SHP77 treated with DMSO at 0.1 percent for 48 hours (cell line): ENCODE results near the gene CCDC88A.
"Not testable (repeated sequence)": the region's sequence is repeated elsewhere in the genome, so short reads cannot be mapped to it uniquely, and the experiment has no call there.

ENCODE experiments used
- DNase-seq: peaks from one replicate; lab custom pipeline; 2025; lab: John Stamatoyannopoulos, UW

CCDC88A gene

DNA sequence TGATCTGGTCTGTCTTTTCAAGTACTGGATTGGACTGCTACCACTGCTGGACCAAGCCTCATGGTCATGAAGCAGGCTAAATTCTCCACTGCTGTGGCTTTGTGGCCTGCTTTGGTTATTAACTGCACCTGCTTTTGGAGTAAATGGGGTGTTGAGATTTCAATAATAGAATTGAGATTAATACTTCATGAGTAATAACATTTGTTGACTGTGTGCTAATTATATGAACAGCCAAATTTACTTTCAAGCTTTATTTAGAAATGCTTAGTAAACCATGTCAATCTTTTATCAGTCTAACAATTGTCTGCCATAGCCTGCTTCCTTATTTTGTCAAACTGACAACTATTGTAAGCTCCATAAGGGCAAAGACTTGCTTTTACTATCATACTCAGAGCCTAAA is 123.3 kb downstream of the CCDC88A start:
- DNase-seq, result no peak

DNA sequence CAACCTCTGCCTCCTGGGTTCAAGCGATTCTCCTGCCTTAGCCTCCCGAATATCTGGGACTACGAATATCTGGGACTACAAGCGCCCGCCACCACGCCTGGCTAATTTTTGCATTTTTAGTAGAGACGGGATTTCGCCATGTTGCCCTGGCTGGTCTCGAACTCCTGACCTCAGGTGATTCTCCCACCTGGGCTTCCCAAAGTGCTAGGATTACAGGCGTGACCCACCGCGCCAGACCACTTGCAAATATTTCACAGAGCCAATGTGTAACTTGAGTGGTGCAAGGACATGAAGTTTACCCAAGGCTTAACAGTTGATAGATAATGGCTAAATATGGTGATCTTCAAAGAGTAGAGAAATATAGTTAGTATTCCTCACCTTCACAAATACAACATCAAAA is 136.6 kb downstream of the CCDC88A start:
- no peak for DNase-seq

DNA sequence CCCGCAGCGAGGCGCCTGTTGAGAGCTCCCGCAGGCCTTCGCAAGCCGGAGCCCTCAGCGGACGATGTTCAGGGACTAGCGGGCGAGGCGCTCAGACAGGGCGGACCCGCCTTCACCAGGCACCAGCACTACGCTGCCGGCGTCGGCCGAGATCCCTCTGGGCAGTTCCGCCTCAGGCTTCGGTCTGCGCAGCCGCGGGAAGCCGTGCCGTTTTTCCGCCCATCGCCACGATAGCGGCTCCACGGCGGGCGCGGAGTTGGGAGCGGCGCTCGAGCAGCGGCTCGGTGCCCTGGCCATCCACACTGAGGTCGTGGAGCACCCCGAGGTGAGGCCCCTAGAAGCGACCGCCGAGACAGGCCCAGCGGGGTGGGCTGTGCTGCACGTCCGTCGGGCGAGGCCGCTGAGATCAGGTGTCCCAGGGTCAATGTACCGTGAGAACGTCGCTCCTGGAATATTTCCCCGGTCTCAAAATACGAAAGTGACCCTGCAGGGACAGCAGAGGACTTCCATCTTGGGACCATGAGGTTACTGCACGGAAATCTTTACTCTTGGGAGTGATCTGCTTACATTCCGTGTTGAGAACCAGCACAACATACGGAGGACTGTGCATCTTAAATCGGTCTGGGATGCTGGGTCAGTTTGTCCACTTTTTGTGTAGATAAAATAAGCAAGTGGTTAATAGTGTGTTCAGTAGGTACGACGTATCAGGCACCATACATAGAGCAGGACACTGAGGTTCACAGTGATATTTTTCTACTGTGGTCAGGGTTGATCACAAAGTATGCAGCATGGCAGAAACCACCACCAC is 137.3 kb downstream of the CCDC88A start:
- peak; percentile 89 for DNase-seq

DNA sequence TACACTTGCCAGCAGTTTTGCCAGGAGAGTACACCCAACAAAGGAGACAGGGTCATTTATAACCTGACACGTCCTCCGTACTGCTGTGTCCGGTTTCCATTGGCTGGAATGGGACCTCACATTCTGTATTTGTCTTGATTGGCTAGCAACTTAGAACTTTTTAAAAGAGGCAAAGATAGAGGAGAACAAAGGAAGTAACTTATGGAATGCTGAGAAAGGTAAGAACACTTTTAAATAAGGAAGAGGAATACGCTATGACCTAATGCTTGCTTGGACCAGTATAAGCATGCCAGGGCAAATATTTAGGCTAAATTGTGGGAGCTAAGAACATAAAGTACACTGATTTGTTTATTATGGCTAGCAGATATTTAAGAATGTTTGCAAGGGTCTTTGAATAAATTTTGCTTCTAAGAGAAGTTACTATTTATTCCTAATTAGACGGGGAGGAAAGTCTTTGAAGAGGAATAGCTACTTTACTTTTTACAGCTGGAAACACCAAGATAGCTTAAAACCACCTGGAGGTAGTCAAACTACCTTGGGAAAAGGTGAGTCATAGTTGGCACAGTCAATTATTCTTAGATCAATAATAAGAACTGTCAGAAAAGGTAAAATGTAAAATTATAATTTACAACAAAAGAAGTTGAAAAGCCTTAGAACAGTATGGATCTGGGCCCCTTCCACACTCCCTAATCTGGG is 138.7 kb downstream of the CCDC88A start:
- not testable (repeated sequence) for DNase-seq

DNA sequence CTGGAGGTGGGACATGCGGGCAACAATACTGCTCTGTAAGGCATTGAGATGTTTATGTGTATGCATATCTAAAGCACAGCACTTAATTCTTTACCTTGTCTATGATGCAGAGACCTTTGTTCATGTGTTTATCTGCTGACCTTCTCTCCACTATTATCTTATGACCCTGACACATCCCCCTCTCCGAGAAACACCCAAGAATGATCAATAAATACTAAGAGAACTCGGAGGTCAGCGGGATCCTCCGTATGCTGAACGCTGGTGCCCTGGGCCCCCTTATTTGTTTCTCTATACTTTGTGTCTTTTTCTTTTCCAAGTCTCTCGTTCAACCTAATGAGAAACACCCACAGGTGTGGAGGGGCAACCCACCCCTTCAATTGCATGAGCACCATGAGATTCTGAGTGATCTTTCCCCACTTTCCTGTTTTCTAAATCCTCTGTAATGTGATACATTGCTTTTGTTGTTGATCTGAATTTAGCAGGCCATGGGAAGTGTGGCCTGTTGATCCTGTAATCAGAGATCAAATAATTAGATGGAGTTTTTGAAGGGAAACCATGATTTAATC is 139.7 kb downstream of the CCDC88A start:
- DNase-seq, result not testable (repeated sequence)

DNA sequence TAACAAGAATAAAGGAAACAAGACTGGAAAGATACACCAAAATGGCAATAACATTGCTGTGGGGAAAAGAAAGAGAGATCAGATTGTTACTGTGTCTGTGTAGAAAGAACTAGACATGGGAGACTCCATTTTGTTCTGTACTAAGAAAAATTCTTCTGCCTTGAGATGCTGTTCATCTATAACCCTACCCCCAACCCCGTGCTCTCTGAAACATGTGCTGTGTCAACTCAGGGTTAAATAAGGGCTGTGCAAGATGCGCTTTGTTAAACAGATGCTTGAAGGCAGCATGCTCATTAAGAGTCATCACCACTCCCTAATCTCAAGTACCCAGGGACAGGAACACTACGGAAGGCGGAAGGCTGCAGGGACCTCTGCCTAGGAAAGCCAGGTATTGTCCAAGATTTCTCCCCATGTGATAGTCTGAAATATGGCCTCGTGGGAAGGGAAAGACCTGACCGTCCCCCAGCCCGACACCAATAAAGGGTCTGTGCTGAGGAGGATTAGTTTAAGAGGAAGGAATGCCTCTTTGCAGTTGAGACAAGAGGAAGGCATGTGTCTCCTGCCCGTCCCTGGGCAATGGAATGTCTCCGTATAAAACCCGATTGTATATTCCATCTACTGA is 140.3 kb downstream of the CCDC88A start:
- not testable (repeated sequence) for DNase-seq

DNA sequence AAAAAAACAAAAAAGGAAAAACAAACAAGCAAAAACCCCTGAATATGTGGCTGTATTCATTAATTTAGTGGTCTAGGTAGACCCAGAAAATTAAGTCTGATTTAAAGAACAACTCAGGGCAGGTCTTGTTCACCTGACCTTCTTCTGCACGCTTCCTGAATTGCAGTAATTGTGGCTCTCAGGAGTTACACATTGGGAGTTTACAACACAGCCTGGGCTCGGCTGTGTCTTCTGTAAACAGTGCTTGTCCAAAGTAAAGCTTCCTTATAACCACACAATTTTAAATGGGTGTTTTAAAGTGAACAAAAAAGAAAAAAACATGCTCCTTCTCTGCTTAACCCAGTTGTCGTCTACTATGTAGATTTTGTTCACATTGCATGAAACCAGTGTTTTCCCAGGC is 142.3 kb downstream of the CCDC88A start:
- no peak for DNase-seq

DNA sequence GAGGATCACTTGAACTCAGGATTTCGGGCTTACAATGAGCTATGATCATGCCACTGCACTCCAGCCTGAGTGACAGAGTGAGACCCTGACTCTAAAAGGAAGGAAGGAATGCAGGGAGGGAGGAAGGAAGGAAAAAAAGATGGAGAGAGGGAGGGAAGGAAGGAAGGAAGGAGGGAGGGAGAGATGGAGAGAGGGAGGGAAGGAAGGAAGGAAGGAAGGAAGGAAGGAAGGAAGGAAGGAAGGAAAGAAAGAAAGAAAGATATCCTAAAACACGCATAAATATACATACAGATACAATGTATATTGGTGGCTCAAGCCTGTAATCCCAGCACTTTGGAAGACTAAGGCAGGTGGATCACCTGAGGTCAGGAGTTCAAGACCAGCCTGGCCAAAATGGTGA is 145.3 kb downstream of the CCDC88A start:
- DNase-seq, result not testable (repeated sequence)

DNA sequence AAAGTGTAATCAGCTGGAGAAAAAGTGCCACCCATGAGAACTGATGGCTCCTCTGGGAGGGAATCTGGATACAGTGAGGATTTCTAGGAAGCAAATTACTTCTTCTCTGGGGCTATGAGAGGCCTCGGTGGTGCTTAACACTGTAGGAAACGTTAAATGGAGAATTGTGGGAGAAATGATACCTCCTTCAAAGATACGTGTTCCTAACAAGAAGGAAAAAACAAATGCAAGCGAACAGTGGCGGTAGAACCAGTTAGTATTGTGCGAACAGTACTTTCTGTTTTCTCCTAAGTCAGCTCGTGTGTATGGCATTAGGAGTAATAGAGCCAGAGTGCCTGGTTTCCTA is 150.0 kb downstream of the CCDC88A start:
- DNase-seq, result no peak

DNA sequence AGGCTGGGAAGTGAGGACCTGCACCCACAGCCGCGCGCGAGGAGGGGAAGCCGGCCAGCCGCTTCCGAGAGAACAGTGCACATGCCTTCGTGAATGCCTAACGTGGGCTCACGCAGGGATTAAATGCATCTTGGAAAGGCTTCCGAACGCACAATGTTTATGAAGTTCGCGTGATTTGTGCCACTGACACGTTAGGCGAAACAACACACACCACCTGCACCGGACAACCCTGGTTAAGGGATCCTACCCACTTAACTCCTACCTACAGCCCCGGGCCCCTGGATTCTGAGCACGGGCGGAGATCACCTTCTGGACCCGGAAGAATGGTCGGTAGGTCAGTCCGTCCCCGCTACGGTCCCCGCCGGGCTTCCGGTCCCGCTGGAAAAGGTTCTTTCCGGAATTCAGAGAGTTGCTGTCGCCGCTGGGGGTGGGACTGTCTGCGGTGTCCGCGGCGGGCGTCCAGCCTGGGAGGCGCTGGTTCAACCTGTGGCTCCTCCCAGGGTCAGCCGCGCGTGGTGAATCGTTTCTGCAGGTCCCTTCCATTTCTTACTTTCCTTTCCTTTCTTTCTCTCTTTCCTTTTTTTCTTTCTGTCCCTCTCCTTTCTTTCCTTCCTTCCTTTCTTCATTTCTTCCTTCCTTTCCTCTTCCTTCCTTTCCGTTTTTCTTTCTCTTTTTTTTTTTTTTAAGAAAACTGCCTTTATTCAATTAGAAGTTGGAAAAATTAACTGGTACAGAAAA is 150.6 kb downstream of the CCDC88A start, which contains the start of gene MTIF2:
MTIF2 (minus strand) TSS at position 325 of the 738 bp plus-strand sequence. CDS start 5,373 bp downstream, outside the sequence.
- DNase-seq, result peak; percentile 98

DNA sequence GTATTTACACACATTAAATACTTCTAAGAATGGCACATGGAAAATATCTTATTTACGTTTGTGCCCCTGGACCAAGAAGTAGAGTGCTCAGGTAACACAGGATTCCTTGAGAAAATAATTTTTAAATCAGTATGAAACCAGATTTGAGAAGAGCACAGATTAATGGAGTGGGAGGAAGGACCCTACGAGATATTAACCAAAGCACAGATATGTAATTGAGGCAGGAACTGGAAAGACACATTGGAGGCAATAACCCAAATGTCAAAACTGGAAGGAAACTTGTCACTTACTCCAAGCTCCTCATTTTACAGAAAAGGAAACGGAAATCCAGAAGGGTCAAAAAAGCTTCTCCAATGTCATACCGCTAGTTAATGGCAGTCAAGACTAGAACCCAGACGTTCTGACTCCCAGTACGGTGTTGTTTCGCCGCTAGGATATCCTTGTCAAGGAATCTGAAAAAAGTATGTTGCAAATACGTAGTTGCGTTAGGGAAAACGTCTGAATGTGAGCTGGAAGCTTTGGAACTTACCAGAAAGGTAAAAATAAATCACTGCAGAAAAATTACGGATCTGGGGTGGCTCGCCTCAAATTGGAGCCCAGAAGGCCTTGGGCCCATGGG is 151.3 kb downstream of the CCDC88A start:
- no peak for DNase-seq

DNA sequence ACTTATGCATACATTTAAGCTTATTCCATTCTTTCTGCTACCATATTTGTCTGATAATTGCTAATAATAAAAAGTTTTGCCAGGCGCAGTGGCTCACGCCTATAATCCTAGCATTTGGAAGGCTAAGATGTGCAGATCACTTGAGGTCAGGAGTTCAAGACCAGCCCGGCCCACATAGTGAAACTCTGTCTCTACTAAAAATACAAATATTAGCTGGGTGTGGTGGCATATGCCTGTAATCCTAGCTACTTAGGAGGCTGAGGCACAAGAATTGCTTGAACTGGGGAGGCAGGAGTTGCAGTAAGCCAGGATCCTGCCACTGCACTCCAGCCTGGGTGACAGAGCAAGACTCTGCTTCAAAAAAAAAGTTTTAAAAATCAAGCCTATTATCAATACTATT is 160.1 kb downstream of the CCDC88A start:
- not testable (repeated sequence) for DNase-seq

DNA sequence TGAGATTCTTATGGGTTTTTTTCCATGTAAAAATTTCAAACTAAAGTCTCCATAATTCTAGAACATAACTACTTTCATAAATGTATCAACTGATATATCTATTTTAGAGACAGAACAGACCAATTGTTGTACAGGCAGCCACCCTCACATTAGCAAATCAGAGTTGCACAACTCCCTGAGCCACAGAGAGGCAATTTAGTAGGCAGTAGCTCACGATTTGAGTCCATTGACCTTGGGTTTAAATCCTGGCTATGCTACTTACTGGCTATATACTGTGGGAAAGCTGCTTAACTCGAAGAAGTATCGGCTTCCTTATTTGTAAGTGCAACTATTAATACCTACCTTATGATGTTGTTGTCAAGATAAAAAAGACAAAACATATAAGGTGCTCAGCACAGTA is 166.8 kb downstream of the CCDC88A start:
- DNase-seq, result no peak

DNA sequence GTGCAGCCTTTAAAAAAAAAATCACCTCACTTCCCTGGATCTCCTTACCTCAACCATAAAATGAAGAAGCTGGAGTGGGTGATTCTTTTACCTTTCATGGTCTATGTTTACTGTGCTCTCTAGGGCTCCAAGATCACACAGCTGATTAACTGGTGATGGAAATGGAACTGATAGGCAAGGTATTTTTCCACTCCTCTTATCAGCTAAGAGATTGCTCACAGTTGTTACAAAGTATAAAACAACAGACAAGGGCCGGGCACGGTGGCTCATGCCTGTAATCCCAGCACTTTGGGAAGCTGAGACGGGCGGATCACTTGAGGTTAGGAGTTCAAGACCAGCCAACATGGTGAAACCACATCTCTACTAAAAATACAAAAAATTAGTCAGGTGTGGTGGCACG is 172.6 kb downstream of the CCDC88A start:
- DNase-seq, result no peak

DNA sequence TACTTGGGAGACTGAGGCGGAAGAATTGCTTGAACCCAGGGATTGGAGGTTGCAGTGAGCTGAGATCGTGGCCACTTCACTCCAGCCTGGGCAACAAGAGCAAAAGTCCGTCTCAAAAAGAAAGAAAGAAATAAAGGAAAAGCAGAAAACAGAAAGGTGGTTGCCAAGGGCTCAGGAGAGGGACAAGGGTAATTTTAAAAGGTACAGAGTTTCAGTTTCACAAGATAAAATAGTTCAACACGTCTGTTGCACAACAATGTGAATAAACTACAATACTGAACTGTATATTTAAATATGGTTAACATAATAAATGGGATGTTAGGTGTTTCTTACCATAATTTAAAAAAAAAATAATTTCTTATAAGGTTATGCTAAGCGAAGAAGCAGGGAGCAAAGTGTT is 174.2 kb downstream of the CCDC88A start:
- DNase-seq, result no peak

DNA sequence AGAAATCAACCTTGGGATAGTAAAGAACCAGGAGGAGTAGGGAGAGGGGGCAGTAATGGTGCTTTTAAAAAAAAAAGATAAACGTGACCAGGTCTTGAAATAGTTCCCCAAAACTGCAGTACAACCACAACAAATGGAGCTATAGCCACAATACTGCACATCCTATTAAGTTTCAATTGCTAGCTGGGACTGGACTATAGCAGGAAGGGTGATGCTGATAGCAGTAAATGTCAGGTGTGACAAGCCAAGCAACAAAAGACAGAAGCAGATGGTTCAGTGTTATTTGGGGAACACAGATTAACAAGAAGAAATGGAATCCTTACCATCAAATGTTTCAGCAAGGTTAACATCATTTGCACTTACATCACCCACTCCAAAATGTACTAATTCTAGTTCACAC is 177.0 kb downstream of the CCDC88A start:
- no peak for DNase-seq

DNA sequence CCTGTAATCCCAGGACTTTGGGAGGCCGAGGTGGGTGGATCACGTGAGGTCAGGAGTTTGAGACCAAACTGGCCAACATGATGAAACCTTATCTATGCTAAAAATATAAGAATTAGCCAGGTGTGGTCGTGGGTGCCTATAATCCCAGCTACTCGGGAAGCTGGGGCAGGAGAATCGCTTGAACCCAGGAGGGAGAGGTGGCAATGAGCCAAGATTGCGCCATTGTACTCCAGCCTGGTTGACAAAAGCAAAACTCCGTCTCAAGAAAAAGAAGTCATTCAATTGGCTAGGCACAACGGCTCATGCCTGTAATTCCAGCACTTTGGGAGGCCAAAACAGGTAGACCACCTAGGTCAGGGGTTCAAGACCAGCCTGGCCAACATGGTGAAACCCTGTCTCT is 178.1 kb downstream of the CCDC88A start:
- not testable (repeated sequence) for DNase-seq

DNA sequence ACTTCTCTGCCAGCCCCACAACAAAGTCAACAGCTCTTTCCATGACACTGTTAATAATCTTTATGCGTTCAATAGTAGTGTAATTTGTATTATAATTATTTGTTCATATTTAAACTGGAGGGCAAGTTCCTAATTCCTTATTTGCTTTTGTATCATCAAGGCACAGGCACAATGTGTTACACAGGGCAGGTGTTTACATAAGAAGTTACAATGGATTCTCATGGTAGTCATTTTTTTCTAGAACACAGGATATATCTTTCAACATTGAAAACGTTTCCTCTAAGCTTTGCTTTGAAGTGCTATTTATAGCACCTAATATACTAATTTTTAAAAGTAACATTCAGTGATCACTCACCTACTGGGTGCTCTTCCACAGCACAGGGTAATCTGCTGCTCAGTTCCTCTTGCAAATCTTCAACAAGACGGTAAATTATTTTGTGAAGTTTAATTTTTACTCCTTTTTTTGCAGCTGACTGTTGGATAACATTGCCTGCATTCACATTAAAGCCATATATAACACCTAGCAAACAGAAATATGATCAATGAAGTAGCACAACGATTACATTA is 179.9 kb downstream of the CCDC88A start:
- peak; percentile 51 for DNase-seq
